Astrocyte (in vitro differentiated cells and primary cell): ENCODE results near the gene TMEM63B.

Experiments used
- EZH2 ChIP-seq: IDR thresholded peaks from 2 replicates; pipeline ENCODE4 v1.6.1; 2012; ENCODE audit warnings: mild to moderate bottlenecking, low read length, inconsistent platforms; ENCODE audit not compliant: insufficient read depth
- TF ChIP-seq, protein P1 (sequence below): IDR thresholded peaks from 2 replicates; pipeline ENCODE4 v1.5.1; 2011; ENCODE audit warnings: low read depth, mild to moderate bottlenecking, inconsistent platforms, low read length, moderate library complexity; ENCODE audit not compliant: insufficient read depth

DNA sequence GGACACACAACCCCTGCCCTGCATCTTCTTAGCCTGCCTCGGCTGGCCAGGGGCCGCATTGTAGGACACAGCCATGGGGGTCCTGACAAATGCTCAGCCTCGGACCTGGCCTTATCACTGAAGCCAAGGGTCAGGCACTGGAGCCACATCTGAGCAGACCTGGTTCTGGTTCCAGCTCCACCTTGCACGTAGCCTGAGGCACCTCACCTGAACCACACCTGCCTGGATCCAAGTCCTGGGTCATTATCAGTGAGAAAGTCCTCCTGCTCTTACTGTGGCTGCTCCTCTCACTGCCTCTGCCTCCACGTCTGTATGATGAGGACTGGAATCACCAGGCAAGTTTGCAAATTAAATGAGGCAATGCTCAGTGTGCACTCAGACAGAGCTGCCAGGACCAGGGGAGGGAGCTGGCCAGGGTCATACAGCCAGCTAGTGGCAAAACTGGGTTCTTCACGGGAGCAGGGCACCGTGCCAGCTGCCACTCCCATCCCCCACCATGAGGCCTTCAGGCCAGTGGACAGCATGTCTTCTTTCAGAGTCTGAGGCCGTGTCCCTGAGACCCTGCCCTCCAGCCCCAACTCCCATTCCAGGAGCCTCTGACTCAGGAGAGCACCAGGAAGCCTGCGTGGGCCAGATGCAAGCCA lies 40.3 kb upstream of the TMEM63B start:
- TF ChIP-seq, protein P1, sequence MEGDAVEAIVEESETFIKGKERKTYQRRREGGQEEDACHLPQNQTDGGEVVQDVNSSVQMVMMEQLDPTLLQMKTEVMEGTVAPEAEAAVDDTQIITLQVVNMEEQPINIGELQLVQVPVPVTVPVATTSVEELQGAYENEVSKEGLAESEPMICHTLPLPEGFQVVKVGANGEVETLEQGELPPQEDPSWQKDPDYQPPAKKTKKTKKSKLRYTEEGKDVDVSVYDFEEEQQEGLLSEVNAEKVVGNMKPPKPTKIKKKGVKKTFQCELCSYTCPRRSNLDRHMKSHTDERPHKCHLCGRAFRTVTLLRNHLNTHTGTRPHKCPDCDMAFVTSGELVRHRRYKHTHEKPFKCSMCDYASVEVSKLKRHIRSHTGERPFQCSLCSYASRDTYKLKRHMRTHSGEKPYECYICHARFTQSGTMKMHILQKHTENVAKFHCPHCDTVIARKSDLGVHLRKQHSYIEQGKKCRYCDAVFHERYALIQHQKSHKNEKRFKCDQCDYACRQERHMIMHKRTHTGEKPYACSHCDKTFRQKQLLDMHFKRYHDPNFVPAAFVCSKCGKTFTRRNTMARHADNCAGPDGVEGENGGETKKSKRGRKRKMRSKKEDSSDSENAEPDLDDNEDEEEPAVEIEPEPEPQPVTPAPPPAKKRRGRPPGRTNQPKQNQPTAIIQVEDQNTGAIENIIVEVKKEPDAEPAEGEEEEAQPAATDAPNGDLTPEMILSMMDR, result no peak
- TF ChIP-seq EZH2, result no peak
